HCT116 (cell line): ENCODE results near the gene TTYH3. TPM values are rescaled to one million over a fixed set of nuclear protein-coding genes. Genes with fewer than 3 reads are reported as not detected.

Experiments
- ATAC-seq: fragments of 200-7000 bp; cut with Tn5 transposase; 2 replicates; pipeline ENCODE4 v1.9.1; 2020; ENCODE audit warnings: mild to moderate bottlenecking, moderate library complexity
- BruUV-seq: library from RNA; stranded (reverse); fragments of 400-500 nt; replicated peaks from 2 replicates; lab custom pipeline; 2021; lab: Mats Ljungman, UMichigan
- CTCF ChIA-PET: fragments of 300-600 bp; sonication (Branson Sonifier 250); formaldehyde crosslinking; loops from one replicate; lab custom pipeline; 2021; ENCODE audit warnings: antibody characterized with exemption; lab: Charles Lee
- POLR2A ChIA-PET: fragments of 300-600, 350-600 bp; sonication (Branson Sonifier 250); formaldehyde crosslinking; loops from one replicate; lab custom pipeline; 2021; ENCODE audit warnings: antibody characterized with exemption; lab: Charles Lee
- RAD21 ChIA-PET, 2 experiments: fragments of 300-600 bp; sonication (Branson Sonifier 250); formaldehyde crosslinking; loops; one replicate each; lab custom pipeline; 2023; ENCODE audit warnings: low total read pairs in 2 of 2; ENCODE audit not compliant: uncharacterized antibody in 2 of 2, unreplicated experiment in 2 of 2, low non-redundant PET in 1 of 2; lab: Charles Lee
- DNase-seq: peaks from one replicate; pipeline ENCODE4 v3.0.0-alpha.2; 2010; ENCODE audit warnings: low read depth, low spot score
- H2AFZ ChIP-seq: fragments of 200-600 bp; shearing (Covaris generic), sonication (generic); 2 replicates; pipeline ENCODE4 v1.6.1; 2017; ENCODE audit warnings: low read depth, mixed run types, mixed read lengths, antibody characterized with exemption, low read length; ENCODE audit not compliant: poor library complexity, severe bottlenecking
- H3K27ac ChIP-seq: 2 replicates; pipeline ENCODE4 v1.5.1; 2012; ENCODE audit warnings: low read depth, low read length
- H3K27me3 ChIP-seq: fragments of 200-600 bp; sonication (generic); 2 replicates; pipeline ENCODE4 v1.6.1; 2016; ENCODE audit warnings: mixed run types, low read length, mixed read lengths; ENCODE audit not compliant: insufficient read depth
- H3K36me3 ChIP-seq, 2 experiments: fragments of 200-500 bp in 1 of 2; fragments of 200-600 bp in 1 of 2; sonication (Bioruptor generic) in 1 of 2; sonication (generic) in 1 of 2; 2 replicates each; pipeline versions ENCODE4 v1.5.1 to v1.6.1; 2014 to 2016; ENCODE audit warnings: low read length in 2 of 2, inconsistent platforms in 1 of 2, mixed read lengths in 1 of 2, mixed run types in 1 of 2; ENCODE audit not compliant: insufficient read depth in 2 of 2, control insufficient read depth in 1 of 2
- H3K4me1 ChIP-seq, 2 experiments: fragments of 200-600 bp in 1 of 2; sonication (generic) in 1 of 2; 2 replicates each; pipeline versions ENCODE4 v1.5.1 to v1.6.1; 2012 to 2017; ENCODE audit warnings: low read length in 2 of 2, inconsistent platforms in 1 of 2, mild to moderate bottlenecking in 1 of 2, mixed read lengths in 1 of 2, mixed run types in 1 of 2, moderate library complexity in 1 of 2; ENCODE audit not compliant: insufficient read depth in 2 of 2, control insufficient read depth in 1 of 2
- H3K4me2 ChIP-seq: fragments of 200-600 bp; sonication (generic); 2 replicates; pipeline ENCODE4 v1.6.1; 2017; ENCODE audit warnings: mixed run types, low read length, mixed read lengths
- H3K4me3 ChIP-seq, 2 experiments: fragments of 200-600 bp in 1 of 2; sonication (generic) in 1 of 2; replicated peaks in 1 of 2; 2 replicates each; pipeline ENCODE4 v1.5.1; 2011 to 2016; ENCODE audit warnings: low read length in 2 of 2, control low read depth in 1 of 2, low read depth in 1 of 2, mild to moderate bottlenecking in 1 of 2, mixed read lengths in 1 of 2, mixed run types in 1 of 2
- H3K79me2 ChIP-seq: fragments of 200-600 bp; sonication (generic); 2 replicates; pipeline ENCODE4 v1.6.1; 2017; ENCODE audit warnings: mild to moderate bottlenecking, mixed run types, low read length, moderate library complexity, mixed read lengths; ENCODE audit not compliant: insufficient read depth
- H3K9ac ChIP-seq: fragments of 200-600 bp; sonication (generic); 2 replicates; pipeline ENCODE4 v1.6.1; 2016; ENCODE audit warnings: low read length, mixed read lengths
- H3K9me2 ChIP-seq: fragments of 200-600 bp; sonication (generic), shearing (Covaris generic); 2 replicates; pipeline ENCODE4 v1.6.1; 2017; ENCODE audit warnings: mixed run types, mild to moderate bottlenecking, moderate library complexity; ENCODE audit not compliant: insufficient read depth
- H3K9me3 ChIP-seq, 2 experiments: fragments of 200-500 bp in 1 of 2; fragments of 200-600 bp in 1 of 2; sonication (Bioruptor generic) in 1 of 2; sonication (generic) in 1 of 2; 2 replicates each; pipeline ENCODE4 v1.6.1; 2014 to 2017; ENCODE audit warnings: low read length in 2 of 2, mixed read lengths in 2 of 2, inconsistent platforms in 1 of 2, low read depth in 1 of 2, mild to moderate bottlenecking in 1 of 2, mixed run types in 1 of 2, moderate library complexity in 1 of 2; ENCODE audit not compliant: control insufficient read depth in 1 of 2, insufficient read depth in 1 of 2
- H4K20me1 ChIP-seq: fragments of 200-600 bp; sonication (generic), shearing (Covaris generic); 2 replicates; pipeline ENCODE4 v1.6.1; 2017; ENCODE audit warnings: mixed run types, mild to moderate bottlenecking, moderate library complexity; ENCODE audit not compliant: insufficient read depth
- CEBPB ChIP-seq: IDR thresholded peaks from 2 replicates; pipeline ENCODE4 v1.6.1; 2012; ENCODE audit warnings: low read depth
- ELF1 ChIP-seq: IDR thresholded peaks from 2 replicates; pipeline ENCODE4 v1.6.1; 2012; ENCODE audit warnings: low read depth, borderline replicate concordance
- EZH2phosphoT487 ChIP-seq: fragments of 200-600 bp; IDR thresholded peaks from 2 replicates; pipeline ENCODE4 v1.6.1; 2018; ENCODE audit warnings: antibody characterized with exemption, borderline replicate concordance
- JUND ChIP-seq: IDR thresholded peaks from 2 replicates; pipeline ENCODE4 v1.6.1; 2012
- RAD21 ChIP-seq: IDR thresholded peaks from 2 replicates; pipeline ENCODE4 v1.6.1; 2012; ENCODE audit warnings: low read depth, mild to moderate bottlenecking
- SRF ChIP-seq: IDR thresholded peaks from 2 replicates; pipeline ENCODE4 v1.6.1; 2012; ENCODE audit warnings: low read depth
- YY1 ChIP-seq: IDR thresholded peaks from 2 replicates; pipeline ENCODE4 v1.6.1; 2011; ENCODE audit warnings: low read length, low read depth, moderate library complexity, mild to moderate bottlenecking; ENCODE audit not compliant: insufficient replicate concordance; ENCODE audit errors: extremely low read depth
- intact Hi-C: fragments of 100-400 bp; cut with micrococcal nuclease; formaldehyde crosslinking; loops from 2 replicates; pipeline ENCODE4 v1.10.0; 2022
- total RNA-seq: library from RNA; stranded (reverse); gene quantifications from one replicate; pipeline ENCODE4 v1.2.1, GENCODE V29; 2021; ENCODE audit not compliant: unreplicated experiment
- TF ChIP-seq, protein P1 (sequence below), 3 experiments: fragments of 200-600 bp in 1 of 3; sonication (generic) in 1 of 3; IDR thresholded peaks in 2 of 3; conservative IDR thresholded peaks in 1 of 3; 2 replicates each; pipeline ENCODE4 v1.5.1; 2012 to 2017; ENCODE audit warnings: low read depth in 2 of 3, low read length in 2 of 3, antibody characterized with exemption in 1 of 3, borderline replicate concordance in 1 of 3, control low read depth in 1 of 3, mild to moderate bottlenecking in 1 of 3, mixed read lengths in 1 of 3, mixed run types in 1 of 3, moderate library complexity in 1 of 3; ENCODE audit not compliant: insufficient read depth in 1 of 3
- TF ChIP-seq, protein P2 (sequence below): IDR thresholded peaks from 2 replicates; pipeline ENCODE4 v1.6.1; 2012; ENCODE audit warnings: low read depth
- TF ChIP-seq, protein P3 (sequence below): IDR thresholded peaks from 2 replicates; pipeline ENCODE4 v1.6.1; 2012

TTYH3 gene
- total RNA-seq, 1 experiment from 2014 or later = 40.3 TPM

DNA sequence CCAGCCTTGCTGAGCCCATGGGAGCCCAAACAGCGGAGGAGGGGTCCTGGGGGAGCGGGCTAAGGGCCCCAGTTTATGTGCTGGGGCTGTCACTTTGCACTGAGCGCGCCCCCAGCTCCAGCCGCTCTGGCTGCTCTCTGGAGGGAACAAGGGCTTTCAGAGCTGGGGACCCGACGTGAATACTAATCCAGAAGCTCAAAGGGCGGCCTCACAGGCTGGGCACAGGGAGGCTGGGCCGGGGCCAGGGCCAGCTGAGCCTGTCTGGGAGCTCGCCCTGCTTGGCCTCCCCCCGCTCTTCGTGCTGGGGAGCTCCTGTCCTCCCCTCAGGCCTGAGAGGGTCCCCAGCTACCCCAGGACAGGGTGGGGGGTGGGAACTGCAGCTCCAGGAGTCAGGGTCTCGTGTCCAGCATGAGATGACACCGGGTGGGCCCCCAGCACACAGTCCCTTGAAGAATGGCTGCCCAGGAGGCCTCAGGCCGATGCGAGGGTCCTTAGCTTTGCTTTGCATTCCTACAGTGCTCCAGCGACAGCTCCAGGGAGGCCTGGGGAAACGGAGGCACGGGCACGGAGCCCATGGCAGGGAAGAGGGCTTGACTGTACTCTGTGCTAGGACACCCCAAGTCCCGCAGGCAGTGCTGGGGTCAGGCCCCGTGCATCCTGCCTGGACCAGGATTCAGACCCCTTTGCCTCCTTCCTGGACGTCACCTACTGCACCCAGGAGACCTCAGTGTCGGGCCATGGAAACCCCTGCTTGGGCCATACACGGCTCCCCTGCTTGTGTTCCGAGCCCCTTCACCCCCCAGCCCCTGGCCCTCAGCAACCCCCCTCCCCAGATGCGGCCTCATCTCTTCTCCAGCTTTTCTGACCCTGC is 50.4 kb downstream of the TTYH3 start:
- TF ChIP-seq EZH2phosphoT487 (no peak), RAD21 (no peak)
- TF ChIP-seq, protein P1, sequence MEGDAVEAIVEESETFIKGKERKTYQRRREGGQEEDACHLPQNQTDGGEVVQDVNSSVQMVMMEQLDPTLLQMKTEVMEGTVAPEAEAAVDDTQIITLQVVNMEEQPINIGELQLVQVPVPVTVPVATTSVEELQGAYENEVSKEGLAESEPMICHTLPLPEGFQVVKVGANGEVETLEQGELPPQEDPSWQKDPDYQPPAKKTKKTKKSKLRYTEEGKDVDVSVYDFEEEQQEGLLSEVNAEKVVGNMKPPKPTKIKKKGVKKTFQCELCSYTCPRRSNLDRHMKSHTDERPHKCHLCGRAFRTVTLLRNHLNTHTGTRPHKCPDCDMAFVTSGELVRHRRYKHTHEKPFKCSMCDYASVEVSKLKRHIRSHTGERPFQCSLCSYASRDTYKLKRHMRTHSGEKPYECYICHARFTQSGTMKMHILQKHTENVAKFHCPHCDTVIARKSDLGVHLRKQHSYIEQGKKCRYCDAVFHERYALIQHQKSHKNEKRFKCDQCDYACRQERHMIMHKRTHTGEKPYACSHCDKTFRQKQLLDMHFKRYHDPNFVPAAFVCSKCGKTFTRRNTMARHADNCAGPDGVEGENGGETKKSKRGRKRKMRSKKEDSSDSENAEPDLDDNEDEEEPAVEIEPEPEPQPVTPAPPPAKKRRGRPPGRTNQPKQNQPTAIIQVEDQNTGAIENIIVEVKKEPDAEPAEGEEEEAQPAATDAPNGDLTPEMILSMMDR (IDR thresholded peaks at IDR 0.05 in 2 of 3, conservative IDR thresholded peaks at IDR 0.05 in 1 of 3; ENCODE audit: borderline replicate concordance in 1 of 3, insufficient read depth in 1 of 3, low read depth in 2 of 3, low read length in 2 of 3) = no peak
- H3K27me3 ChIP-seq = no peaks in the 10 kb centered on the region
- H3K36me3 ChIP-seq = no peaks in the 10 kb centered on the region
- ChIA-PET RAD21 (no interaction called here), CTCF (interaction anchor here (0.7 to 2.9 kb wide), 3 partner anchors 11 to 231 kb away, joined by 3 to 19 read pairs (median 12); no protein-coding TSS in a partner anchor), POLR2A (no interaction called here)
- no peaks in the 10 kb centered on the region for H4K20me1 ChIP-seq
- no peaks in the 10 kb centered on the region for H3K9me3 ChIP-seq
- DNase-seq (no peak), ATAC-seq (no peak)
- no peak overlapping the region for H3K27ac ChIP-seq
- H3K9me2 ChIP-seq = no peaks in the 10 kb centered on the region
- no peak overlapping the region for H3K9ac ChIP-seq
- no peak overlapping the region for H3K4me3 ChIP-seq
- H3K4me2 ChIP-seq = no peak overlapping the region
- H2AFZ ChIP-seq = no peak overlapping the region
- intact Hi-C loops = loop anchor here (1.0 to 10.0 kb wide), 2 partner anchors 117 to 231 kb away; no protein-coding TSS in a partner anchor
- H3K79me2 ChIP-seq = no peaks in the 10 kb centered on the region
- BruUV-seq = no TSS peak
- peaks cover 0 to 5% of the 10 kb centered on the region in 2 experiments; a peak in 1 of 4 replicates for H3K4me1 ChIP-seq

DNA sequence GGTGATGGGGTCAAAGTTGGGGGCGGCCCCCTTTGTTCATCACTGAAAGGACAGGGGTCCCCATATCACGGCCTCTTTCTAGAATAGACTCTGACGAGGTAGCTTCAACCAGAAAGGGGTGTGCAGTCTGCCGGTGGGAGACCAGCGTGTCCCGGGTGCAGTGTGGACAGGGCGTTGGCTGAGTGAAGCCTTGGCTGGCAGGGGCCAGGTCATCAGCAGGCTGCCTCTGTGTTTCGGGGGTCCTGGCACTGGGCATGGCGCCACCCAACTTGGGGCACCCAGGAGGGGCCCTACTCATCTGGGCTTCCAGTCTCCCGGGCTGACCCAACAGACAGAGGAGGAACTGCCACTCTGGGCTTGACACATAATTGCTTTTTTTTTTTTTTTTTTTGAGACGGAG is 52.7 kb downstream of the TTYH3 start:
- H4K20me1 ChIP-seq = no peaks in the 10 kb centered on the region
- no peaks in the 10 kb centered on the region for H3K9me2 ChIP-seq
- no peak overlapping the region for H3K9ac ChIP-seq
- no peaks in the 10 kb centered on the region for H3K36me3 ChIP-seq
- RAD21 ChIA-PET = no interaction called here
- H3K27me3 ChIP-seq = no peaks in the 10 kb centered on the region
- H3K4me3 ChIP-seq = no peak overlapping the region
- no peak overlapping the region for H2AFZ ChIP-seq
- no peaks in the 10 kb centered on the region for H3K9me3 ChIP-seq
- no peak overlapping the region for H3K27ac ChIP-seq
- no peak for DNase-seq
- peaks cover 0 to 8% of the 10 kb centered on the region in 2 experiments; a peak in 1 of 4 replicates for H3K4me1 ChIP-seq
- H3K4me2 ChIP-seq = no peak overlapping the region
- BruUV-seq = no TSS peak
- intact Hi-C loops = loop anchor here (10.0 kb wide), 1 partner anchor 120 kb away; no protein-coding TSS in a partner anchor
- TF ChIP-seq YY1 (no peak), ELF1 (no peak), SRF (no peak), CEBPB (no peak), JUND (no peak)
- TF ChIP-seq, protein P2, sequence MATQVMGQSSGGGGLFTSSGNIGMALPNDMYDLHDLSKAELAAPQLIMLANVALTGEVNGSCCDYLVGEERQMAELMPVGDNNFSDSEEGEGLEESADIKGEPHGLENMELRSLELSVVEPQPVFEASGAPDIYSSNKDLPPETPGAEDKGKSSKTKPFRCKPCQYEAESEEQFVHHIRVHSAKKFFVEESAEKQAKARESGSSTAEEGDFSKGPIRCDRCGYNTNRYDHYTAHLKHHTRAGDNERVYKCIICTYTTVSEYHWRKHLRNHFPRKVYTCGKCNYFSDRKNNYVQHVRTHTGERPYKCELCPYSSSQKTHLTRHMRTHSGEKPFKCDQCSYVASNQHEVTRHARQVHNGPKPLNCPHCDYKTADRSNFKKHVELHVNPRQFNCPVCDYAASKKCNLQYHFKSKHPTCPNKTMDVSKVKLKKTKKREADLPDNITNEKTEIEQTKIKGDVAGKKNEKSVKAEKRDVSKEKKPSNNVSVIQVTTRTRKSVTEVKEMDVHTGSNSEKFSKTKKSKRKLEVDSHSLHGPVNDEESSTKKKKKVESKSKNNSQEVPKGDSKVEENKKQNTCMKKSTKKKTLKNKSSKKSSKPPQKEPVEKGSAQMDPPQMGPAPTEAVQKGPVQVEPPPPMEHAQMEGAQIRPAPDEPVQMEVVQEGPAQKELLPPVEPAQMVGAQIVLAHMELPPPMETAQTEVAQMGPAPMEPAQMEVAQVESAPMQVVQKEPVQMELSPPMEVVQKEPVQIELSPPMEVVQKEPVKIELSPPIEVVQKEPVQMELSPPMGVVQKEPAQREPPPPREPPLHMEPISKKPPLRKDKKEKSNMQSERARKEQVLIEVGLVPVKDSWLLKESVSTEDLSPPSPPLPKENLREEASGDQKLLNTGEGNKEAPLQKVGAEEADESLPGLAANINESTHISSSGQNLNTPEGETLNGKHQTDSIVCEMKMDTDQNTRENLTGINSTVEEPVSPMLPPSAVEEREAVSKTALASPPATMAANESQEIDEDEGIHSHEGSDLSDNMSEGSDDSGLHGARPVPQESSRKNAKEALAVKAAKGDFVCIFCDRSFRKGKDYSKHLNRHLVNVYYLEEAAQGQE = no peak
- TF ChIP-seq, protein P3, sequence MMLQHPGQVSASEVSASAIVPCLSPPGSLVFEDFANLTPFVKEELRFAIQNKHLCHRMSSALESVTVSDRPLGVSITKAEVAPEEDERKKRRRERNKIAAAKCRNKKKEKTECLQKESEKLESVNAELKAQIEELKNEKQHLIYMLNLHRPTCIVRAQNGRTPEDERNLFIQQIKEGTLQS = no peak
- TF ChIP-seq, all 23 proteins: peak for 0
- POLR2A ChIA-PET = no interaction called here
- CTCF ChIA-PET = no interaction called here
- no peaks in the 10 kb centered on the region for H3K79me2 ChIP-seq
- ATAC-seq = no peak
